IMR-90 (cell line): ENCODE data around the gene IDH3G. TPM values are rescaled to one million over a fixed set of nuclear protein-coding genes. Genes with fewer than 3 reads are reported as not detected.

Experiments used
- ATAC-seq: fragments of 200-7000 bp; cut with Tn5 transposase; 2 replicates; pipeline ENCODE4 v1.9.1; 2020; ENCODE audit warnings: low read depth, mild to moderate bottlenecking, moderate library complexity
- BruUV-seq: library from RNA; stranded (reverse); fragments of 400-500 nt; replicated peaks from 2 replicates; lab custom pipeline; 2021; lab: Mats Ljungman, UMichigan
- CTCF ChIA-PET: fragments of 300-600 bp; formaldehyde crosslinking; extraction: SDS; loops from one replicate; lab custom pipeline; 2021; ENCODE audit warnings: antibody characterized with exemption; lab: Yijun Ruan, JAX
- POLR2A ChIA-PET: fragments of 300-600 bp; sonication (Branson Sonifier 250); formaldehyde crosslinking; loops from one replicate; lab custom pipeline; 2022; ENCODE audit warnings: antibody characterized with exemption; ENCODE audit not compliant: unreplicated experiment; lab: Charles Lee
- DNase-seq: peaks from one replicate; pipeline ENCODE4 v3.0.0; 2013
- H2AFZ ChIP-seq: replicated peaks from 2 replicates; pipeline ENCODE3; 2013; ENCODE audit warnings: low read length, mild to moderate bottlenecking; ENCODE audit not compliant: poor library complexity
- H2AK5ac ChIP-seq: 2 replicates; pipeline ENCODE4 v1.6.1; 2013; ENCODE audit warnings: low read depth, low read length, inconsistent platforms
- H2AK9ac ChIP-seq: replicated peaks from 2 replicates; pipeline ENCODE3; 2013; ENCODE audit warnings: mild to moderate bottlenecking, low read depth, low read length, moderate library complexity; ENCODE audit not compliant: poor library complexity
- H2BK120ac ChIP-seq: 2 replicates; pipeline ENCODE4 v1.6.1; 2013; ENCODE audit warnings: low read depth, low read length, inconsistent platforms
- H2BK15ac ChIP-seq: 3 replicates; pipeline ENCODE4 v1.6.1; 2013; ENCODE audit warnings: low read depth, low read length, inconsistent platforms
- H2BK20ac ChIP-seq: 2 replicates; pipeline ENCODE4 v1.6.1; 2013; ENCODE audit warnings: low read depth, mild to moderate bottlenecking, inconsistent platforms, low read length, moderate library complexity
- H2BK5ac ChIP-seq: 2 replicates; pipeline ENCODE4 v1.6.1; 2013; ENCODE audit warnings: mild to moderate bottlenecking, low read depth, low read length, inconsistent platforms; ENCODE audit not compliant: poor library complexity, severe bottlenecking
- H3K14ac ChIP-seq: replicated peaks from 2 replicates; pipeline ENCODE4 v1.6.1; 2013; ENCODE audit warnings: low read depth, low read length, inconsistent platforms
- H3K18ac ChIP-seq: 2 replicates; pipeline ENCODE4 v1.6.1; 2013; ENCODE audit warnings: low read depth, low read length, control low read depth
- H3K23ac ChIP-seq: 2 replicates; pipeline ENCODE4 v1.6.1; 2013; ENCODE audit warnings: low read depth, low read length, inconsistent platforms
- H3K27ac ChIP-seq: 2 replicates; pipeline ENCODE4 v1.5.1; 2013; ENCODE audit warnings: mild to moderate bottlenecking, control low read depth, low read length; ENCODE audit not compliant: insufficient read depth
- H3K27me3 ChIP-seq: 2 replicates; pipeline ENCODE4 v1.6.1; 2013; ENCODE audit warnings: low read length; ENCODE audit not compliant: control insufficient read depth, insufficient read depth
- H3K36me3 ChIP-seq: 2 replicates; pipeline ENCODE4 v1.6.1; 2013; ENCODE audit warnings: low read length, mixed read lengths; ENCODE audit not compliant: control insufficient read depth, insufficient read depth
- H3K4ac ChIP-seq: 2 replicates; pipeline ENCODE4 v1.6.1; 2013; ENCODE audit warnings: low read depth, low read length, inconsistent platforms
- H3K4me1 ChIP-seq: 2 replicates; pipeline ENCODE4 v1.6.1; 2013; ENCODE audit warnings: low read length, mixed read lengths; ENCODE audit not compliant: control insufficient read depth, insufficient read depth
- H3K4me2 ChIP-seq: 2 replicates; pipeline ENCODE4 v1.6.1; 2013; ENCODE audit warnings: low read depth, mild to moderate bottlenecking, control low read depth, low read length, moderate library complexity
- H3K4me3 ChIP-seq: 2 replicates; pipeline ENCODE4 v1.5.1; 2013; ENCODE audit warnings: low read depth, mild to moderate bottlenecking, control low read depth, low read length, moderate library complexity; ENCODE audit not compliant: insufficient read depth
- H3K56ac ChIP-seq: 2 replicates; pipeline ENCODE4 v1.6.1; 2013; ENCODE audit warnings: low read length, inconsistent platforms; ENCODE audit not compliant: insufficient read depth; ENCODE audit errors: extremely low read depth
- H3K79me1 ChIP-seq, 2 experiments: 2 replicates each; pipeline ENCODE4 v1.6.1; 2013; ENCODE audit warnings: low read length in 2 of 2, inconsistent platforms in 1 of 2, low read depth in 1 of 2
- H3K9ac ChIP-seq: 2 replicates; pipeline ENCODE4 v1.6.1; 2013; ENCODE audit warnings: low read depth, low read length, control low read depth
- H3K9me1 ChIP-seq: 2 replicates; pipeline ENCODE4 v1.6.1; 2013; ENCODE audit warnings: low read length, inconsistent platforms; ENCODE audit not compliant: insufficient read depth
- H3K9me3 ChIP-seq: 2 replicates; pipeline ENCODE4 v1.6.1; 2013; ENCODE audit warnings: low read length; ENCODE audit not compliant: control insufficient read depth, insufficient read depth
- H4K20me1 ChIP-seq: 2 replicates; pipeline ENCODE4 v1.6.1; 2013; ENCODE audit warnings: low read length, inconsistent platforms; ENCODE audit not compliant: insufficient read depth
- H4K5ac ChIP-seq: 2 replicates; pipeline ENCODE4 v1.6.1; 2013; ENCODE audit warnings: mild to moderate bottlenecking, low read depth, low read length, control low read depth
- H4K8ac ChIP-seq, 2 experiments: 2 replicates each; pipeline ENCODE4 v1.6.1; 2013; ENCODE audit warnings: low read depth in 2 of 2, low read length in 2 of 2, control low read depth in 1 of 2, inconsistent platforms in 1 of 2
- H4K91ac ChIP-seq: 2 replicates; pipeline ENCODE4 v1.6.1; 2013; ENCODE audit warnings: low read depth, low read length, inconsistent platforms; ENCODE audit not compliant: insufficient read depth
- BHLHE40 ChIP-seq: fragments of 150-350 bp; IDR thresholded peaks from 2 replicates; pipeline ENCODE4 v1.6.1; 2016; ENCODE audit warnings: mild to moderate bottlenecking, low read depth, low read length
- CEBPB ChIP-seq: IDR thresholded peaks from 2 replicates; pipeline ENCODE4 v1.6.1; 2012; ENCODE audit warnings: low read depth, low read length, improper control_type of control experiment
- CHD1 ChIP-seq: IDR thresholded peaks from 2 replicates; pipeline ENCODE4 v1.6.1; 2012; ENCODE audit warnings: low read depth, low read length, improper control_type of control experiment
- FOS ChIP-seq: fragments of 150-350 bp; IDR thresholded peaks from 2 replicates; pipeline ENCODE4 v1.6.1; 2016; ENCODE audit warnings: low read depth, low read length
- MAFK ChIP-seq: IDR thresholded peaks from 2 replicates; pipeline ENCODE4 v1.6.1; 2012; ENCODE audit warnings: low read depth, low read length, improper control_type of control experiment
- MAZ ChIP-seq: IDR thresholded peaks from 2 replicates; pipeline ENCODE4 v1.6.1; 2012; ENCODE audit warnings: low read depth, mild to moderate bottlenecking, low read length, improper control_type of control experiment, moderate library complexity, borderline replicate concordance
- MXI1 ChIP-seq: IDR thresholded peaks from 2 replicates; pipeline ENCODE4 v1.6.1; 2012; ENCODE audit warnings: low read depth, mild to moderate bottlenecking, low read length, moderate library complexity, borderline replicate concordance
- NFE2L2 ChIP-seq: fragments of 150-350 bp; IDR thresholded peaks from 2 replicates; pipeline ENCODE4 v1.6.1; 2016; ENCODE audit warnings: low read depth, mild to moderate bottlenecking, low read length
- POLR2A ChIP-seq: IDR thresholded peaks from 2 replicates; pipeline ENCODE4 v1.6.1; 2012; ENCODE audit warnings: mild to moderate bottlenecking, low read depth, low read length
- RAD21 ChIP-seq: IDR thresholded peaks from 2 replicates; pipeline ENCODE4 v1.6.1; 2012; ENCODE audit warnings: low read length, improper control_type of control experiment
- RCOR1 ChIP-seq: IDR thresholded peaks from 2 replicates; pipeline ENCODE4 v1.6.1; 2012; ENCODE audit warnings: mild to moderate bottlenecking, low read length, improper control_type of control experiment; ENCODE audit not compliant: insufficient replicate concordance
- RFX5 ChIP-seq: IDR thresholded peaks from 2 replicates; pipeline ENCODE4 v1.8.0; 2012; ENCODE audit warnings: low read depth, mild to moderate bottlenecking, low read length, moderate library complexity
- SMC3 ChIP-seq: fragments of 150-350 bp; IDR thresholded peaks from 2 replicates; pipeline ENCODE4 v1.6.1; 2016; ENCODE audit warnings: low read depth, mild to moderate bottlenecking, antibody characterized with exemption, low read length, moderate library complexity
- WGBS, 2 experiments: methylation state at CpG; one replicate each; pipeline versions ENCODE4 v1.1.5 to v1.1.7; 2013; ENCODE audit warnings: missing lambda C conversion rate in 2 of 2; ENCODE audit not compliant: insufficient read length in 1 of 2; ENCODE audit errors: extremely low coverage in 2 of 2; 5-methylcytosine and 5-hydroxymethylcytosine counted together
- dilution Hi-C: fragments of 300-500 bp; cut with HindIII; formaldehyde crosslinking; loops from one replicate; pipeline ENCODE4 v1.14.3; 2018; ENCODE audit warnings: low sequenced_read_pairs; ENCODE audit not compliant: unreplicated experiment
- in situ Hi-C: fragments of 300-500 bp; cut with MboI; formaldehyde crosslinking; loops from 3 replicates; pipeline ENCODE4 v1.14.3; 2019; ENCODE audit warnings: low sequenced_read_pairs, inconsistent platforms, mixed read lengths
- intact Hi-C: fragments of 100-400 bp; cut with micrococcal nuclease; formaldehyde crosslinking; loops from 2 replicates; pipeline ENCODE4 v1.10.0; 2022
- polyA plus RNA-seq, 3 experiments: library from polyadenylated mRNA; depleted of rRNA; stranded (reverse); fragments of >200 nt; gene quantifications; 2 replicates each; pipeline ENCODE4 v1.2.3, GENCODE V29; 2012; ENCODE audit warnings: low replicate concordance in 1 of 3
- total RNA-seq: library from RNA; depleted of rRNA; stranded (reverse); fragments of >200 nt; gene quantifications from 2 replicates; pipeline ENCODE4 v1.2.3, GENCODE V29; 2012
- TF ChIP-seq, protein P1 (sequence below): fragments of 150-350 bp; IDR thresholded peaks from 2 replicates; pipeline ENCODE4 v1.6.1; 2017; ENCODE audit warnings: mild to moderate bottlenecking, antibody characterized with exemption, low read length, low read depth
- TF ChIP-seq, protein P2 (sequence below): fragments of 150-350 bp; IDR thresholded peaks from 2 replicates; pipeline ENCODE4 v1.6.1; 2016; ENCODE audit warnings: low read depth, mild to moderate bottlenecking, low read length, moderate library complexity, borderline replicate concordance
- TF ChIP-seq, protein P3 (sequence below): conservative IDR thresholded peaks from 2 replicates; pipeline ENCODE4 v1.5.1; 2012; ENCODE audit warnings: mild to moderate bottlenecking, low read depth, low read length, improper control_type of control experiment

The IDH3G gene
- total and polyA plus RNA-seq, 2 of the 4 experiments (the other 2 are of a cell fraction) = 79.4 to 85.7 TPM

DNA sequence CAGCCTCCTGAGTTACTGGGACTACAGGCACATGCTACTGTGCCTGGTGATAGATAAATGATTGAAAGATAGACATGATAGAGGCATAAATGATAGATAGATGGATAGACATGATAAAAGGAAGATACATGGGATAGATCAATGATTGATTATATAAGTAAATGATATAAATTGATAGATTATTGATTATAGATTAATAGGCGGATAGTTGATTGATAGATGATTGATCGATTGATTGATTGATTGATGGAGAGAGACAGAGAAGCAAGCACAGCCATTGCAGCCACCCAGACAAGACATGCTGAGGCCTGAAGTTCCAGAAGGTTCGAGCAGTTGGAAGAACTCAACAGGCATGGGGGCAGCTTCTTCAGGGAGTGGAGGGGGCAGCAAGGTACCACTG, 47.8 kb downstream of the IDH3G start:
- Histone ChIP-seq H3K56ac (no peak overlapping the region), H3K4me3 (no peak overlapping the region), H3K36me3 (no peaks in the 10 kb centered on the region), H3K4ac (no peak overlapping the region), H3K9me3 (no peaks in the 10 kb centered on the region; the same call in 1 of the 2 replicates), H2BK120ac (no peak overlapping the region), H4K20me1 (no peaks in the 10 kb centered on the region), H3K18ac (no peak overlapping the region), H3K27me3 (peaks cover 2% of the 10 kb centered on the region; the same call in 1 of the 2 replicates), H2BK15ac (no peak overlapping the region), H2AK9ac (no peak overlapping the region), H3K9me1 (no peaks in the 10 kb centered on the region), H3K27ac (no peak overlapping the region), H3K4me1 (peaks cover 3% of the 10 kb centered on the region; the same call in 1 of the 2 replicates), H3K14ac (no peak overlapping the region), H2AK5ac (no peak overlapping the region), H4K5ac (no peak overlapping the region), H3K79me1 (no peaks in the 10 kb centered on the region), H3K23ac (no peak overlapping the region), H3K4me2 (no peak overlapping the region), H2BK5ac (no peak overlapping the region), H2BK20ac (no peak overlapping the region), H4K8ac (no peak overlapping the region), H3K9ac (no peak overlapping the region), H2AFZ (no peak overlapping the region), H4K91ac (no peak overlapping the region)
- DNase-seq (no peak), ATAC-seq (no peak)
- no peak for TF ChIP-seq RFX5
- no peak for TF ChIP-seq MAZ
- TF ChIP-seq, protein P1, sequence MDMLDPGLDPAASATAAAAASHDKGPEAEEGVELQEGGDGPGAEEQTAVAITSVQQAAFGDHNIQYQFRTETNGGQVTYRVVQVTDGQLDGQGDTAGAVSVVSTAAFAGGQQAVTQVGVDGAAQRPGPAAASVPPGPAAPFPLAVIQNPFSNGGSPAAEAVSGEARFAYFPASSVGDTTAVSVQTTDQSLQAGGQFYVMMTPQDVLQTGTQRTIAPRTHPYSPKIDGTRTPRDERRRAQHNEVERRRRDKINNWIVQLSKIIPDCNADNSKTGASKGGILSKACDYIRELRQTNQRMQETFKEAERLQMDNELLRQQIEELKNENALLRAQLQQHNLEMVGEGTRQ = no peak
- TF ChIP-seq, protein P2, sequence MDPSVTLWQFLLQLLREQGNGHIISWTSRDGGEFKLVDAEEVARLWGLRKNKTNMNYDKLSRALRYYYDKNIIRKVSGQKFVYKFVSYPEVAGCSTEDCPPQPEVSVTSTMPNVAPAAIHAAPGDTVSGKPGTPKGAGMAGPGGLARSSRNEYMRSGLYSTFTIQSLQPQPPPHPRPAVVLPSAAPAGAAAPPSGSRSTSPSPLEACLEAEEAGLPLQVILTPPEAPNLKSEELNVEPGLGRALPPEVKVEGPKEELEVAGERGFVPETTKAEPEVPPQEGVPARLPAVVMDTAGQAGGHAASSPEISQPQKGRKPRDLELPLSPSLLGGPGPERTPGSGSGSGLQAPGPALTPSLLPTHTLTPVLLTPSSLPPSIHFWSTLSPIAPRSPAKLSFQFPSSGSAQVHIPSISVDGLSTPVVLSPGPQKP = no peak
- no peak for TF ChIP-seq NFE2L2
- TF ChIP-seq MXI1 = no peak
- no peak for TF ChIP-seq CHD1
- TF ChIP-seq FOS = no peak
- TF ChIP-seq MAFK = no peak
- TF ChIP-seq RAD21 = no peak
- no peak for TF ChIP-seq SMC3
- TF ChIP-seq, protein P3, sequence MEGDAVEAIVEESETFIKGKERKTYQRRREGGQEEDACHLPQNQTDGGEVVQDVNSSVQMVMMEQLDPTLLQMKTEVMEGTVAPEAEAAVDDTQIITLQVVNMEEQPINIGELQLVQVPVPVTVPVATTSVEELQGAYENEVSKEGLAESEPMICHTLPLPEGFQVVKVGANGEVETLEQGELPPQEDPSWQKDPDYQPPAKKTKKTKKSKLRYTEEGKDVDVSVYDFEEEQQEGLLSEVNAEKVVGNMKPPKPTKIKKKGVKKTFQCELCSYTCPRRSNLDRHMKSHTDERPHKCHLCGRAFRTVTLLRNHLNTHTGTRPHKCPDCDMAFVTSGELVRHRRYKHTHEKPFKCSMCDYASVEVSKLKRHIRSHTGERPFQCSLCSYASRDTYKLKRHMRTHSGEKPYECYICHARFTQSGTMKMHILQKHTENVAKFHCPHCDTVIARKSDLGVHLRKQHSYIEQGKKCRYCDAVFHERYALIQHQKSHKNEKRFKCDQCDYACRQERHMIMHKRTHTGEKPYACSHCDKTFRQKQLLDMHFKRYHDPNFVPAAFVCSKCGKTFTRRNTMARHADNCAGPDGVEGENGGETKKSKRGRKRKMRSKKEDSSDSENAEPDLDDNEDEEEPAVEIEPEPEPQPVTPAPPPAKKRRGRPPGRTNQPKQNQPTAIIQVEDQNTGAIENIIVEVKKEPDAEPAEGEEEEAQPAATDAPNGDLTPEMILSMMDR = no peak
- TF ChIP-seq BHLHE40 = no peak
- TF ChIP-seq CEBPB = no peak
- TF ChIP-seq POLR2A = no peak
- TF ChIP-seq RCOR1 = no peak
- in situ Hi-C loops (no loop called here), dilution Hi-C loops (no loop called here), intact Hi-C loops (no loop called here)
- 100% methylated on average over 2 of the region's 3 CpGs; no CpG with 5 or more reads in 1 of the 2 experiments for WGBS, 2 experiments
- POLR2A ChIA-PET = no interaction called here
- no TSS peak for BruUV-seq
- CTCF ChIA-PET = no interaction called here
